ENCODE measurements around the gene MYL12A. TPM values are rescaled to one million over a fixed set of nuclear protein-coding genes. Genes with fewer than 3 reads are reported as not detected.
A peak's percentile ranks its signal among the peaks of the same experiment; 100 is the strongest.

Gene MYL12A
- total and polyA plus RNA-seq, 2 of the 8 experiments (the other 6 are each of a cell fraction or from before 2014, with no cell fraction given) = 188 to 247 TPM

- H3K23ac ChIP-seq (ENCODE audit: insufficient read length) = no peak overlapping the region
- H3K4me3 ChIP-seq (ENCODE audit: extremely low read depth in 1 of 4, insufficient read depth in 2 of 4, low read depth in 3 of 4, low read length in 4 of 4) = no peak overlapping the region
- H4K20me1 ChIP-seq (replicated peaks in 1 of 2; ENCODE audit: control insufficient read depth in 1 of 2, insufficient read depth in 2 of 2, low read length in 2 of 2) = peaks cover 4 to 10% of the 10 kb centered on the region in 2 experiments
- ChIA-PET CTCF (ENCODE audit: partially characterized antibody) (no interaction called here), POLR2A (ENCODE audit: partially characterized antibody) (interaction anchor here (1.0 to 6.3 kb wide), 3 partner anchors 8 to 345 kb away, joined by 3 to 60 read pairs (median 4); partner anchors contain the start of gene MYL12B)
- H3K9ac ChIP-seq (replicated peaks in 1 of 4; ENCODE audit: extremely low read depth in 1 of 4, low read depth in 3 of 4, low read length in 3 of 4) = no peak overlapping the region
- H2BK12ac ChIP-seq (ENCODE audit: low read depth, low read length) = no peak overlapping the region
- H3K4me1 ChIP-seq (replicated peaks in 1 of 4; ENCODE audit: control insufficient read depth in 3 of 4, insufficient read depth in 4 of 4, low read length in 3 of 4) = peaks cover 0 to 3% (median 0%) of the 10 kb centered on the region in 4 experiments; a peak in 1 of 7 replicates
- no peak overlapping the region for H3K14ac ChIP-seq (ENCODE audit: insufficient read length)
- H3K27me3 ChIP-seq (replicated peaks in 1 of 4; ENCODE audit: control insufficient read depth in 3 of 4, extremely low read depth in 1 of 4, insufficient read depth in 3 of 4, low read length in 3 of 4) = no peaks in the 10 kb centered on the region
- no peak overlapping the region for H4K8ac ChIP-seq (ENCODE audit: extremely low read depth, insufficient read depth, low read length)
- H2BK15ac ChIP-seq (ENCODE audit: low read length) = no peak overlapping the region
- H3K56ac ChIP-seq (replicated peaks; ENCODE audit: insufficient read length, low read depth, low read length) = no peak overlapping the region
- TF ChIP-seq POLR2A (IDR thresholded peaks at IDR 0.05; ENCODE audit: control extremely low read depth in 1 of 2, low read depth in 2 of 2, low read length in 2 of 2) = peak in 1 of 2 experiments; percentile 27; a peak in 1 of 3 replicates
- no peak for TF ChIP-seq CTBP2 (IDR thresholded peaks at IDR 0.05; ENCODE audit: borderline replicate concordance, insufficient read depth, insufficient read length, low read length)
- H3K4ac ChIP-seq (replicated peaks; ENCODE audit: insufficient read length, low read depth, low read length) = no peak overlapping the region
- no peak for DNase-seq (ENCODE audit: low read depth in 1 of 2, low spot score in 2 of 2)
- no peak overlapping the region for H2AK5ac ChIP-seq (ENCODE audit: low read depth, low read length)
- 0 out of 2 replicates have a peak, but pooled peaks cover 1% of the 10 kb centered on the region for H3K23me2 ChIP-seq (ENCODE audit: low read depth, low read length)
- H3K36me3 ChIP-seq (ENCODE audit: control insufficient read depth in 2 of 4, insufficient read depth in 4 of 4, low read length in 3 of 4) = peaks cover 12 to 44% (median 34%) of the 10 kb centered on the region in 4 experiments
- no peak for FAIRE-seq
- no peak overlapping the region for H2BK5ac ChIP-seq (ENCODE audit: low read depth, low read length)
- H3K4me2 ChIP-seq (ENCODE audit: insufficient read depth in 1 of 2, low read depth in 2 of 2, low read length in 2 of 2) = no peak overlapping the region
- H2BK120ac ChIP-seq (replicated peaks; ENCODE audit: low read depth, low read length) = no peak overlapping the region
- no peak overlapping the region for H3K27ac ChIP-seq (ENCODE audit: low read depth, low read length)
- H3K18ac ChIP-seq (ENCODE audit: extremely low read depth, low read length) = no peak overlapping the region
- H3K79me1 ChIP-seq (ENCODE audit: low read depth, low read length) = no peaks in the 10 kb centered on the region
- no peaks in the 10 kb centered on the region for H3K9me3 ChIP-seq (ENCODE audit: insufficient read depth in 2 of 2, low read depth in 1 of 2, low read length in 1 of 2)
- no peak overlapping the region for H4K5ac ChIP-seq (ENCODE audit: insufficient read length, low read depth, low read length)
- H2AFZ ChIP-seq (ENCODE audit: low read length) = no peak overlapping the region
- peaks cover 8 to 56% of the 10 kb centered on the region in 2 experiments; a peak in 3 of 4 replicates for H3K79me2 ChIP-seq (ENCODE audit: control insufficient read depth in 1 of 2, insufficient read depth in 2 of 2, low read length in 2 of 2)
- H4K91ac ChIP-seq (replicated peaks; ENCODE audit: insufficient read length, low read length) = no peak overlapping the region
- H2BK20ac ChIP-seq (ENCODE audit: low read length) = no peak overlapping the region
- WGBS, 2 experiments (ENCODE audit: extremely low coverage in 1 of 2, insufficient coverage in 1 of 2, insufficient read length in 1 of 2, insufficient replicate concordance in 2 of 2, low coverage in 1 of 2, low lambda C conversion rate in 2 of 2, missing lambda C conversion rate in 1 of 2) = 93% methylated on average over 3 of the region's 3 CpGs; no CpG with 5 or more reads in 1 of the 2 experiments
Observed at GRCh38 chr18:3251963-3252277, 4.3 kb downstream of the MYL12A start.
